Measurements from ENCODE around the gene NELFE.
A peak's percentile ranks its signal among the peaks of the same experiment; 100 is the strongest.

The NELFE gene

DNA sequence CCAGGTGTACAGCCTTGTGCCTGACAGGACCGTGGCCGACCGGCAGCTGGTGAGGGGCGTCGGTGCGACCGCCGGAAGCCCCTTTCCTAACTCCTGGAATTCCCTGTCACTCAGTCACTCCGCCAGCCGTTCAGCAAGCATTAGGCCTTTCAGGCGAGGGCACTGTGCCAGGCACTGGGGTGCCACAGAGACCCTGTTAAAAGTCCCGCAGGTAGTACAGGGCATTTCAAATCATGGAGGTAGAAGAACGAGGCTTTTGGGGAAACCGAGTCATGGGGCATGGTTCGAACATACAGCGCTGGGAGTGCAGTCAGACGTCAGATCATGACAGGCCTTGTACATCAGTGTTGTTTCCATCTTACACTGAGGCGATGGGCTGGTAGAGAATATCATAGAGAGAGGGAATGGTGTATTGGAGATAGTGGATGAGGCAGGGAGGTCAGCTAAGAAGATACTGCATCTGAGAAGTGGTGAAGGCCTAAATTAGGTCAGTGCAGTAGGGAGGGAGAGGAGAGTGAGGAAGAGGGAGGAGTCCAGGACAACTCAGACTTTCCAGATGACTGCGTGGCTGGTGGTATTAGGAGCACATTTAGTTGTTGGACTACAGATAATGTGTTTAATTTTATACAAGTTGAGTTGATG, 14.1 kb upstream of the NELFE start:
- no peak for DNase-seq (ENCODE audit: low read depth in 4 of 4, low spot score in 1 of 4)

DNA sequence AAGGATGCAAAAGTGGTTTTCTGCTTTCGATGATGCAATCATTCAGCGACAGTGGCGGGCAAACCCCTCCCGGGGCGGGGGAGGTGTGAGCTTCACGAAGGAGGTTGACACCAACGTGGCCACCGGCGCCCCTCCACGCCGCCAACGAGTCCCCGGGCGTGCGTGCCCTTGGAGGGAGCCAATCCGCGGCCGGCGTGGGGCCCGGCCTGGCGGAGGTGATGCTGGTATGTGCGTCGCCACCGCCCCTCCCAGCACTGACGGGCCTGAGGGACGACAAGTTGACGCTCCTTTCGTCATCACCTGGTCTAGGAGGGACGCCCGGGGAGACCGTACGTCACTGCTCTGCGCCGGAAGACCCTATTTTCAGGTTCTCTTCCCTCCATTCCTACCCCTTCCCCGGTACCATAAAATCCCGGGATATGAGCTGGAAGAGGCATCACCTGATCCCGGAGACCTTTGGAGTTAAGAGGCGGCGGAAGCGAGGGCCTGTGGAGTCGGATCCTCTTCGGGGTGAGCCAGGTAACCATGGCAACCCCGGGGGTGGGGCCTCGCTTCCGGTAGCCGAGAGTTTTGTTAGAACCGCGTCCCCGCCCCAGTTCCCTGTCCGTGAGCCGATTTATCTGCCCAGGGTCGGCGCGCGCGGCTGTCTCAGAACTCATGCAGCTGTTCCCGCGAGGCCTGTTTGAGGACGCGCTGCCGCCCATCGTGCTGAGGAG, 13.4 kb upstream of the NELFE start, which contains the start of gene DXO:
DXO (minus strand) TSS at position 146 of the 716 bp plus-strand sequence. CDS start 463 bp downstream, outside the sequence.
- DNase-seq (ENCODE audit: low read depth in 4 of 4, low spot score in 1 of 4), result peak; percentile 94 to 97 (median 96)

DNA sequence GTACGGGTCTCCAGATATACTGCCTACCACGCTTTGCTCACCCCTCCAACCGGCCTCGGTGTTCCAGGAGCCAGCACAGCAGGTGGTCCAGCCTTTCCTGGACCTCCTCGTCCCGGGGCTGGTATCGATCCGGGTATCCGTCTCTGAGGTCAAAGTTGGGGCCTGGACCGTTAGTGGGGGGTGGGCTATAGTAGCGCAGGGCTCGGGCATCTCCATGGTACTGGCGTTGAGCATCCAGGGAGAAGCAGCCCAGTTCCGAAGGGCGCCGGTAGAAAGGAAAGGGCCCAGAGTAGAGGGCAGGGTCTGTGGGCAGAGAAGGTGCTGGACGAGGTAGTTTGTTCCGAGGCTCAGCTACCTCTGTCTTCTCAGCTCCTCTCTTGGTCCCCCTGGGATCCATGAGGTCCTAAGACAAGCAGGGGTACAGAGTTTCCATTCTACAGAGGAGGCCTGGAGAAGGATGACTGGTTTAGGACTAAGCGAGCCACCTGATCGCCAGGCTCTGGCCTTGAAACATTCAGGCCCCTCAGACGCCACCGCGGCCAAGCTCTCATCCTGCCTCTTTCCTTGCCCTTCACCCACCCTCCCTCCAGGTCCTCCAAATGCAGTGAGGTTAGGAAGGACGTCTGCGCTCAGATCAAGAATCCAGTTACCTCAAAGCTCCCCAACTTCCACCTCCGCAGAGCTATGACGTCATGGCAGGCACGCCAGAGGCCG, 12.7 kb upstream of the NELFE start:
- DNase-seq (ENCODE audit: low read depth in 4 of 4, low spot score in 1 of 4), result no peak

DNA sequence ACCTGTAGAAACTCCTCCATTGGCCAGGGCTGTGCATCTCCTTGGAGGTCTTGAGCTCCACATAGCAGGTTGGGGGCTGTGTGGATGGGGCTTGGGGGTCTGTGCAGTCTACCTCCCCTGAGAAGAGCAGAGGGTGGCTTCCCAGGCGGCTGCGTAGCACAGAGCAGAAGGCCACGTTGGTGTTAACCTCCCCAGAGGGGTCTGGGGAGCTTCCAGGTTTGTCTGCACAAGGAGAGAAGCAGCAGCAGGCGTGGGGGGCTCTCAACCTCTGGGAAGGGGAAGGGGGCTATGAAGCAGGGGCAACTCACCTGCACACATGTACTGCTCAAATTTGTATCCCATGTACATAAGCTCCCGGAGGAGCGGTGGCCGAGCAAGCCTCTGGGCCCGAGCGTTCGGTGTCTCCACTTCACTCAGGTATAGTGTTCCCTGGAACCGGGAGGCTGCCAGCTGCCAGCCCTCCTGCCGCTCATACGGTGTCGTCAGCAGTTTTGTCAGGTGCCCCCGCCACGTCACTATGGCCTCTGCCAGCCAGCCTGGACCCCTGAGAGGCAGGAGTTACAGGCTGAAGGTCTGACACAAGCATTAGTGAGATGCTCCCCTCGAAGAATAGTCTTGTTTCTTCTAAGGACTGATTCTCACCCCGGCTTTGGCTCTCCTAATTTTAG, 12.0 kb upstream of the NELFE start:
- no peak for DNase-seq (ENCODE audit: low read depth in 4 of 4, low spot score in 1 of 4)

GRCh38 chr6:31969712-31970603, 11.2 kb upstream of the NELFE start:
- DNase-seq (ENCODE audit: low read depth in 4 of 4, low spot score in 1 of 4), result no peak

DNA sequence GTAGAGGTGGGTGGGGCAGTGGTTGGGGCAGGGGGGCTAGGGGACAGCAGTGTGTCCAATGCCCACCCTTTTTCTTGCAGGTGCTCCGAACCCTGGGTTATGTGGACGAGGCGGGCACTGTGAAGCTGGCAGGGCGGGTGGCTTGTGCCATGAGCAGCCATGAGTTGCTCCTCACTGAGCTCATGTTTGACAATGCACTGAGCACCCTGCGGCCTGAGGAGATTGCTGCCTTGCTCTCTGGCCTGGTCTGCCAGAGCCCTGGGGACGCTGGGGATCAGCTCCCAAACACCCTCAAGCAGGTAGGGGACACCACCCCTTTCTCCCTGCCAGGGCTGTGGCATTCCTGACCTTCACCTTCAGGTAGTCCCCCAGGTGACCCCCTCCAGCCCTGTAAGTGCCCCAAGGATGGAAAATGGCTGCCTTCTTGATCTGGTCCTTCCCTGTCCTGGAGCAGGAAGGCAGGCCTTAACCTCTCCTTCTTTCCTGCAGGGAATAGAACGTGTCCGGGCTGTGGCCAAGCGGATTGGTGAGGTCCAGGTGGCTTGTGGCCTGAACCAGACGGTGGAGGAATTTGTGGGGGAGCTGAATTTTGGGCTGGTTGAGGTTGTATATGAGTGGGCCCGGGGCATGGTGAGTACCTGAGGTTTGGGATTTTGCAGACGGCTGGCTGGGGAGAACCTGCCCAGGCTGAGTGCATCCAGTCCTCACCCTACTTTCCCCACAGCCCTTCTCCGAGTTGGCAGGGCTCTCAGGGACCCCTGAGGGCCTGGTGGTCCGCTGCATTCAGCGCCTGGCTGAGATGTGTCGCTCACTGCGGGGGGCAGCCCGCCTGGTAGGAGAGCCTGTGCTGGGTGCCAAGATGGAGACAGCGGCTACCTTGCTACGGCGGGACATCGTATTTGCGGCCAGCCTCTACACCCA, 10.3 kb upstream of the NELFE start:
- DNase-seq (ENCODE audit: low read depth in 4 of 4, low spot score in 1 of 4), result no peak

DNA sequence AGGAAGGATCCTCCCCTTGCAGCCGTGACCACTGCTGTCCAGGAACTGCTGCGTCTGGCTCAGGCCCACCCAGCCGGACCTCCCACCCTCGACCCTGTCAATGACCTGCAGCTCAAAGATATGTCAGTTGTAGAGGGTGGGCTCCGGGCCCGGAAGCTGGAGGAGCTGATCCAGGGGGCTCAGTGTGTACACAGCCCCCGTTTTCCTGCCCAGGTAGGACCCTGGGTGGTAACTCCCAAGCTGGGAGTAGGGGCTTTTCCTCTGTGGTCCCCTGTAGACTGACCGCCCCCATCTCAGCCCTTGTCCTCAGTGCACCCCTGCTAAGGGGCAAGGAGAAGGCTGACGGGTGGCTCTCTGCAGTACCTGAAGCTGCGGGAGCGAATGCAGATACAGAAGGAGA, 9.6 kb upstream of the NELFE start:
- DNase-seq (ENCODE audit: low read depth in 4 of 4, low spot score in 1 of 4), result no peak

DNA sequence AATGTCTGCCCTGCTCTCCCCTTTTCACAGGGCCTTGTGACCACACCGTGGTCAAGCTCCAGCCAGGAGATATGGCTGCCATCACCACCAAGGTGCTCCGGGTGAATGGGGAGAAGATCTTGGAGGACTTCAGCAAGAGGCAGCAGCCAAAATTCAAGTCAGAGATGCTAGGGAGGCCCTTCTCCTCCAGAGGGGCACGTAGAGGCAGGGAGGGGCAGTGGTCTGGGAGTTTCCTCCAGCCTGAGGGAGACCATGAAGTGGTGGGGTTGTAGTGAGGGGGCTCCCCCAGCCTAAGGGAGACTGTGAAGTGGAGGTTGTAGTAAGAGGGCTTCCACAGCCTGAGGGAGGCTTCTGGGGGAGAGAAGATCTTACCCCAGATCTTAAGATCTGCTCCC, 9.2 kb upstream of the NELFE start:
- DNase-seq (ENCODE audit: low read depth in 4 of 4, low spot score in 1 of 4), result no peak

DNA sequence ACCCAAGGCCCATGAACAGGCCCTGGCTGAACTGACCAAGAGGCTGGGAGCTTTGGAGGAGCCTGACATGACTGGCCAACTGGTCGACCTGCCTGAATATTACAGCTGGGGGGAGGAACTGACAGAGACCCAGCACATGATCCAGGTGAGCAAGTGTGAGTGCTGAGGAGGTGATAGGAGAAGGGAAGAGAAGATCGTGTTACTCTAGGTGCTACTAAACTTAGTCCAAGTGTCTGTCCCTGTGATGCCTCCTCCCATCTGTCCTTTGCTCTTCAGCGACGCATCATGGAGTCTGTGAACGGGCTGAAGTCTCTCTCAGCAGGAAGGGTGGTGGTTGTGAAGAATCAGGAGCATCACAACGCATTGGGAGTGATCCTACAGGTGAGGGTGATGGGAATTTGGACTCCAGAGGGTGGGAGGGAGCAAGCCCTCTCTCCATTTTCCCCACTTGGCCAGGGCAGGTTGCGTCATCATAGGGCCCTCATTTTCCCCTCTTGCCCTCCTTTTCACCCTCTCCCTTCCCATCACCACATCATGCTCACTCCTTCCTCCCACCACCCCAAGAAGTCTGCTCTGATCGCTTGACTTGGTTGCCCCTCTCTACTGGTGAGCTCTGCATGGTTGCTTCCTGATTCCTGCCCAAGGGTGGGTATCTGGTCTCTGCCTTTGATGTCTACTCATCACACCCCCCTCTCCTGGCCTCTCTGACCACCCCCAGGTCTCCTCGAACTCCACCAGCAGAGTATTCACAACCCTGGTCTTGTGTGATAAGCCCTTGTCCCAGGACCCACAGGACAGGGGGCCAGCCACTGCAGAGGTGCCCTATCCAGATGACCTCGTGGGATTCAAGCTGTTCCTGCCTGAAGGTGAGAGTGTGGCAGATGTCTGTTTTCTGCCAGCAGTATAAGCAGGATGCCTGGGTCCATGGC, 8.5 kb upstream of the NELFE start:
- DNase-seq (ENCODE audit: low read depth in 4 of 4, low spot score in 1 of 4), result no peak

DNA sequence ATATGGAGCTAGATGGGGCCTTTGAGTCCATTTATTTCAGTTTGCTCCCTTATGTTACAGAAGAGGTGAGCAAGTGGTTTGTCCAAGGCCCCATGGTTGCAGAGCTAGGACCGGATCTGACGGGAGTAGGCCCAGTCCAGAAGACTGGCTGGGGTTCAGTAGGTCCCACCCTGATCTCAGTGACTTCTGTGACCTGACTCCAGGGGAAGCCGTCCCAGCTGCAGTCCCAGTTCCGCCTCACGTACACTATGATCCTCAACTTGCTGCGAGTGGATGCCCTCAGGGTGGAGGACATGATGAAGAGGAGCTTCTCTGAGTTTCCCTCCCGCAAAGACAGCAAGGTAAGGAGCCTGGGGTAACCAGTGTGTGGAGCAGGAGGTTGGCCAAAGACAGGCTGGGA, 7.7 kb upstream of the NELFE start:
- DNase-seq (ENCODE audit: low read depth in 4 of 4, low spot score in 1 of 4), result no peak

GRCh38 chr6:31965700-31966099, 6.9 kb upstream of the NELFE start:
- no peak for DNase-seq (ENCODE audit: low read depth in 4 of 4, low spot score in 1 of 4)

GRCh38 chr6:31963921-31964320, 5.2 kb upstream of the NELFE start:
- no peak for DNase-seq (ENCODE audit: low read depth in 4 of 4, low spot score in 1 of 4)

DNA sequence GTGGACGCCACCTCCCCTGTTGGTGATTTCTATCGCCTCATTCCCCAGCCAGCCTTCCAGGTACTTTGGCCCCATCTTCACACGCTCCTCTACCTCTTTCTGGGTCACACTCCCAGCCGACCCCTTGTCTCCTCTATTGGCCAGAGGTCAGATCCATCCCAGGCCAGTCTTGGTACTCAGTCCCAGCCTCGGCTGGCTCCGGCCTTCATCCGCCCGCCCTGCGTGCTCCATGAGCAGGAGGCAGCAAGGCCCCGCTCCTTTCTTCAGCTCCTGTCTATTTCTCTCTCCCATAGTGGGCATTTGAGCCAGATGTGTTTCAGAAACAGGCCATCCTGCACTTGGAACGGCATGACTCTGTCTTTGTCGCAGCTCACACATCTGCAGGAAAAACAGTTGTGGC, 2.8 kb upstream of the NELFE start:
- no peak for DNase-seq (ENCODE audit: low read depth in 4 of 4, low spot score in 1 of 4)

DNA sequence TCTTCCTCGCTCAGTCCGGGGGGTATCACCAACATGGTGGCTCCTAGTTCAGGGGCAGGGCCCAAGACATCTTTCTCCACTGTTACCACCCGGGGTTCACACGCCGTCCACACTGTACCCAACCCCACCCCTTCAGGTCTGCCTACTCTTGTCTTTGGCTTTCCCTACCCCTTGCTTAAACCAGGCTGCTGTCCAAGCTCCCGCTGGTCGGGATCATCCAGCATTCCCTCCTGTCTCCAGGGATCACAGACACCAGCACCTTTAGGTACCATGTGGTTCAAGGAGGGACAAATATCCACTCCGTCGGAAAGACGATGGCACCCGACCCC, 395 bp downstream of the NELFE start:
- no peak for DNase-seq (ENCODE audit: low read depth in 4 of 4, low spot score in 1 of 4)

GRCh38 chr6:31956796-31957195, 2.0 kb downstream of the NELFE start:
- no peak for DNase-seq (ENCODE audit: low read depth in 4 of 4, low spot score in 1 of 4)

DNA sequence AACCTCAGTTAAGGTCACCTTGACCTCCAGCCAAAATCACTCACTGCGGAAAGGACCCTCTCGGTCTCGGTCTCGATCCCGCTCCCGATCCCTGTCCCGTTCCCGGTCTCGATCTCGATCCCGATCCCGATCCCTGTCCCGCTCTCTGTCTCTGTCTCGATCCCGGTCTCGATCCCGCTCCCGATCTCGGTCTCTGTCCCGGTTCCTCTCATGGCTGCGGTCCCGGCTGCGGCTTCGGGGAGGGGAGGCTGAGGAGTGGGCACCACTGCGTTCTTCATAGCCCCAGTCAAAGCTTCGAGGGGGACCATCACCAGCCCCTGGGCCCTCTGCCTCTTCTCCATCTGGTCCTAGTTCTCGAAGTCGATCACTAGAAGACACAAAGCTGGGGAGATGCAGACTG, 4.3 kb downstream of the NELFE start:
- DNase-seq (ENCODE audit: low read depth in 4 of 4, low spot score in 1 of 4), result no peak

DNA sequence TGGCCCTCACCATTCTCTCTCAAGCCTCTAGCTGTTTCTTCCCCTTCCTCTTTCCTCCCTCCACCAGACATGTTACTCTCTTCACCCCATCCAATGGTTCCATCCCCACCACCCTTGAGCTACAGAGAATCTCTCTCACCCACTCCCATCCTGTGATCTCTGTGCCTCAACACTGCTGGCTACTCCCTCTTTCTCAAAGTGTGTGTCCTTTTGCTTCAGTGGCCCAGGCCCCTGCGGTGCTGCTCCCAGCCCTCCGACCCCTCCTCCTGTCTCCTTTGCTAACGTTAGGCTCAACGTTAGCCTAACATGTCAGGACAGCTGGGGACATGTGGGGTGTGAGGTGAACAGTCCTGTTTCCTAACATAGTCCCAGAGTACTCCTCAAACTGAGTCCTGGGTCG, 5.9 kb downstream of the NELFE start:
- no peak for DNase-seq (ENCODE audit: low read depth in 4 of 4, low spot score in 1 of 4)

- DNase-seq (ENCODE audit: low read depth in 4 of 4, low spot score in 1 of 4), result no peak
These were observed 6.5 kb downstream of the NELFE start for GRCh38 chr6:31952140-31952805.
